Measurements from ENCODE around the gene DNMBP.
"Not testable (repeated sequence)": the region's sequence is repeated elsewhere in the genome, so short reads cannot be mapped to it uniquely, and the experiment has no call there.

DNMBP gene

DNA sequence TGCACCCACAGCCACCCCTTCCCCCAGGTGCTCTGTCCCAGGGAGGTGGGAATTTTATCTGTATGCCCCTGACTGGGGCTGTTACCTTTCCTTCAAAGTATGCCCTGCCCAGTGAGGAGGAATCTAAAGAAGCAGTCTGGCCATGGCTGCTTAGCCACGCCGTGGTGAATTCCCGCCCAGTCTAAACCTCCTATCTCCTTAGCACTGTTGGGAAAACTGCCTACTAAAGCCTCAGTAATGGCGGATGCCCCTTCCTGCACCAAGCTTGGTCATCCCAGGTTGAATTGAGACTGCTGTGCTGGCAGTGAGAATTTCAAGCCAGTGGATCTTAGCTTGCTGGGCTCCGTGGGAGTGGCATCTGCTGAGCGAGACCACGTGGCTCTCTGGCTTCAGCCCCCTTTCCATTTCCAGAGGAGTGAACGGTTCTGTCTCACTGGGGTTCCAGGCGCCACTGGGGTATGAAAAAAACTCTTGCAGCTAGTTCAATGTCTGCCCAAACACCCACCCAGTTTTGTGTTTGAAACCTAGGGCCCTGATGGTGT is 140.1 kb downstream of the DNMBP start:
- DNase-seq (ENCODE audit: low read depth, low spot score), result no peak

- not testable (repeated sequence) for DNase-seq (ENCODE audit: low read depth, low spot score)
Measured at GRCh38 chr10:99867250-99867649, 142.5 kb downstream of the DNMBP start.

DNA sequence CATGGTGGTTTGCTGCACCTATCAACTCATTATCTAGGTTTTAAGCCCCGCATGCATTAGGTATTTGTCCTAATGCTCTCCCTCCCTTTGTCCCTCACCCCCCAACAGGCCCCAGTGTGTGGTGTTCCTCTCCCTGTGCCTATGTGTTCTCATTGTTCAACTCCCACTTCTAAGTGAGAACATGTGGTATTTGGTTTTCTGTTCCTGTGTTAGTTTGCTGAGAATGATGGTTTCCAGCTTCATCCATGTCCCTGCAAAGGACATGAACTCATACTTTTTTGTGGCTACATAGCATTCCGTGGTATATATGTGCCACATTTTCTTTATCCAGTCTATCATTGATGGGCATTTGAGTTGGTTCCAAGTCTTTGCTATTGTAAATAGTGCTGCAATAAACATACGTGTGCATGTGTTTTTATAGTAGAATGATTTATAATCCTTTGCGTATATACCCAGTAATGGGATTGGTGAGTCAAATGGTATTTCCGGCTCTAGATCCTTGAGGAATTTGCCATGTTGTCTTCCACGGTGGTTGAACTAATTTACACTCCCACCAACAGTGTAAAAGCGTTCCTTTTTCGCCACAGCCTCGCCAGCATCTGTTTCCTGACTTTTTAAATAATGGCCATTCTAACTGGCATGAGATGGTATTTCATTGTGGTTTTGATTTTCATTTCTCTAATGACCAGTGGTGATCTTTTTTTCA is 146.1 kb downstream of the DNMBP start:
- not testable (repeated sequence) for DNase-seq (ENCODE audit: low read depth, low spot score)

- DNase-seq (ENCODE audit: low read depth, low spot score), result no peak
Measured at GRCh38 chr10:99860466-99860865, 149.3 kb downstream of the DNMBP start.

DNA sequence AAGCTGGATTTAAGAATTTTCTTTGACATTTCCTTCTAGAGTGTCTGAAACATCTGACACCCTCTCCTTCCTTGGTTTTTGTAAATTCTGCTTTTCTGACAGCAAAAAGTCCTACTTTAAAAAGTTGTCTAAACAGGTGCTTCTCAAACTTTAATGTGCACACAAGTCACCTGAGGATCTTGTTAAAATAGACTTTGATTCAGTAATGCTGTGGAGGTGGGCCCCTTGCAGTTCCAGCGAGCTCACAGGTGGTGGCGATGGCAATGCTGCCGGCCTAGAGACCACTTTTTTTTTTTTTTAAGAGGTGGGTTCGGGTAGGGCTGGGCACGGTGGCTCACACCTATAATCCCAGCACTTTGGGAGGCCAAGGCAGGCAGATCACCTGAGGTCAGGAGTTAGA is 150.2 kb downstream of the DNMBP start:
- DNase-seq (ENCODE audit: low read depth, low spot score), result no peak

DNA sequence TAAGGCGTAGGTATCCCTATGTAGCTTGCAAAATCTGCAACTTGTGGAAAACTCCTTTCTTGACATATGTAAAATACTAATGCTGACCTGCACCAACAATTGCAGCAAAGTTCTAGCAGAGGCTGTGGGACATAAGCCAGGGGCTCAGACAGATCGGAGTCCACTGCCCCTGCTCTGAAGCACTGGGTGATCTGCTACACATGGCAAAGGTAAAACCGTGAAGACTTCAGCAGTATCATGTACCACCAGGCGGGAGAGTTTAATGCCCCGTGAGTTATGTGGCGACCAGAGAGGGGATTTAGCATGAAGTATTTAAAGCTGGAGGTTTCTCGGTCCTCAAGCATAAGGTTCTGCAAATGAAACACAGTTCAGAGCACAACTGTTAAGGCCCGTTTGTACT is 150.9 kb downstream of the DNMBP start:
- DNase-seq (ENCODE audit: low read depth, low spot score), result no peak

DNA sequence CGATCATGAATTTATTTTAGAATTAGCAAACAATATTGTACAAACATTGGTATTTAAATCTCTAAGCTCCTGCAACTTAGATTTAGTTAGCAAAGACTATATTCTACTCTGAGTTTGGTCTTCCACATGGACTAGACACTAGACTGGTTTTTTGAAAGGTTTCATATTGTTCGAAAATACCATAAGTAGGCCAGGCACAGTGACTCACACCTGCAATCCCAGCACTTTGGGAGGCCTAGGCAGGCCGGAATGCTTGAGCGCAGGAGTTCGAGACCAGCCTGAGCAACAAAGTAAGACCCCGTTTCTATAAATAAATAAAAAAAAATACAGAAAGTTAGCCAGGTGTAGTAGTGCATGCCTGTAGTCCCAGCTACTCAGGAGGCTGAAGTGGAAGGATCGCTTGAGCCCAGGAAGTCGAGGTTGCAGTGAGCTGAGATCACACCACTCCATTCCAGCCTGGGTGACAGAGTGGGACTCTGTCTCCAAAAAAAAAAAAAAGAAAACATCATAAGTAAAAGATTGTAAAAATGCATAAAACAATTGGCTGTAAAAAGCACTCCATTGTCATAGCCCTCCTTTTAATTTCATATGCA is 154.2 kb downstream of the DNMBP start:
- DNase-seq (ENCODE audit: low read depth, low spot score), result no peak

GRCh38 chr10:99854860-99855259 is 154.9 kb downstream of the DNMBP start:
- DNase-seq (ENCODE audit: low read depth, low spot score), result no peak

DNA sequence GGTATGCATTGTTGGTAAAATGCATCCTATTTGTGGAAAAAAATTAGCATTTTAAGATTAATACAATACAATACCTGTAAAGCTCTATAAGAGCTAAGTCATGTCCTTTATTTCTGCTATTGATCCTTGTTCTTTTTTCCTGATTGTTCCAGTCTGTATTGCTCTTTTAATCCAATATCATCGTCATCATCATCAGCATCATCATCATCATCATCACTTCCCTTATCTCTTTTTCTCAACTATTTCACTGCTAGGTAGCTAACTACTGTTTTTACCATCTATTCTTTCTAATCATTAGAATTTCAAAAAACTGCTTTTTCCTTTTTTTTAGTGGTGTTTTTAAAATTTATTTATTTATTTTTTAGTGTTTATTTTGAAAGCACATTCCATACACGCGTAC is 156.1 kb downstream of the DNMBP start:
- no peak for DNase-seq (ENCODE audit: low read depth, low spot score)

DNA sequence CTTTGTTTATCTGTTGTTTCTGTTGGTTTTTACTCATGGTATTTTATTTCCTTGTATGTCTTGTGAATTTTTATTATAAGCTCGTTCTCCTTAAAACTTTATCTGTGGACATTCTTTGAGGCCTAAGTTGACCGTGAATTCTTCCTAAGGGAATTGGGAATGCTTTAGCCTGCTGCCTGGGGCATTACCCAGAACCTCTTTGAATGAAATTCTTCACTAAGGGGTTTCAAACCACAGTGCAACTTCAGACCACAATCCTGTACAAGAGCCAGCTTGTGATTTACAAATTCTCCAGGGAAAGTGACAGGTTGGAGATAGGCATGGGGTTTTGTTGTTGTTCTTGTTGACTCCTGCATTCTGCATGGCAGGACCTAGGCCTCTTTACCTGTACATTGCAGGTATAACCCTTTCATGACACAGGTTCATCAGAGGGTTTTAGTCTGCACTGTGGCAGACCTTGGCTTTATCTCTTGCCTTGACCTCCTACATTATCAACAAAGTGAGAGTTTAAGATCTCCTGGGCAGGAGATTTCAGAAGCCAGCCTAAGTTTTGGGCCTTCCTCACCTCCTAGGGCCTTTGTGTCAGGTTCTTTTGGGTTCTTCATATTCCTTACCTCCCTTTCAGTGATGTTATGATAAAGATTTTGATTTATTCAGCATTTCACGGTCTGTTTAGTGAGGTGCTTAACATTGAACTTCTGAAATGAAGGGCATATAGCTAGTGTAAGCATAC is 157.1 kb downstream of the DNMBP start:
- DNase-seq (ENCODE audit: low read depth, low spot score), result no peak

DNA sequence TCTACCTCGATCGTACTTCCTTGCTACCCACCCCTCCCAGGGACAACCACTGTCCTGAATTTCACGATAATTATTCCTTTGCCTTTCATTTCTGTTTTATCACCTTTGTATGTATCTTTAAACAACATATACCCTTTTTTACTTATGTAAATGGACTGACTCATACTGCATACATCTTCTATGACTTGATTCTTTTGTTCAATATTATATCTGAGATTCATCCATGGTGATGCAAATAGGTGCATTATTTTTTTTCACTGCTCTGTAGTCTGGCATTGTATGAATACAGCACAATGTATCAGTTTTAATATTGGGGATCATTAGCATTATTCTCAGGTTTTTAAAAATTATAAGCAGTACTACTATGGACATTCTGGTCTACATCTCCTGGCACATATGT is 157.9 kb downstream of the DNMBP start:
- DNase-seq (ENCODE audit: low read depth, low spot score), result no peak

- DNase-seq (ENCODE audit: low read depth, low spot score), result no peak
Measured at GRCh38 chr10:99850767-99851340, 158.9 kb downstream of the DNMBP start.

GRCh38 chr10:99850021-99850766 is 159.6 kb downstream of the DNMBP start:
- DNase-seq (ENCODE audit: low read depth, low spot score), result no peak

DNA sequence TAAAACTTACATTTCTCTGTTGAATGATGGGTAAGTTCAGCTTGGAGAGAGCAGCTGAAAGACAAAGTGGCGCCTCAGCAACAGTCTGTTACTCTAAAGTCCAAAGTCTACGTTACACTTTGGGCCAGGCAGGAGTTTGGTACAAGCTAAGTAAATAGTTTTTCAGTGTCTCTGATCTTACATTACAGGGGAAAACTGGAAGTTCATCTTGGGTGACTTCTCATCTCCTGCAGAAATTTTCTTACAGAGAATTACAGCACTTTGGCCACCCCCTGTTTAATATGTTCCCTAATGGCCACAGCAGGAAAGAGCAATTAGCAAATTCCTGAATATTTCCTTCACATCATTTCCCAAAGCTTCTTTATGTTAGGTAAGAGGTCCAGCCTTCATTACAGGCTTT is 160.2 kb downstream of the DNMBP start:
- no peak for DNase-seq (ENCODE audit: low read depth, low spot score)

DNA sequence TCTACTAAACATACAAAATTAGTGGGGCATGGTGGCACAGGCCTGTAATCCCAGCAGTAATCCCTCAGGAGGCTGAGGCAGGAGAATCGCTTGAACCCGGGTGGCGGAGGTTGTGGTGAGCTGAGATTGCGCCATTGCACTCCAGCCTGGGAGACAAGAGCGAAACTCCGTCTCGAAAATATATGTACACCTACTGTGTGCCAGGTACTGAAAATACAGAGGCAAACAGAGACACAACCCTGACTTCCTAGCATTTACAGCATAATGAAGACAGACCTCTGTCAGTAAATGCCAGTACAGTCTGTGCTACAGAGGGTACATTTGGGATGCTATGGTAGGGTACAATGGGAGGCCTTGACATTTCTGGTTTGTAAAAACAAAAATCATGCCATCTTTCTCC is 160.7 kb downstream of the DNMBP start:
- DNase-seq (ENCODE audit: low read depth, low spot score), result no peak

- DNase-seq (ENCODE audit: low read depth, low spot score), result peak; percentile 51
Measured at GRCh38 chr10:99845837-99846382, 163.8 kb downstream of the DNMBP start.

DNA sequence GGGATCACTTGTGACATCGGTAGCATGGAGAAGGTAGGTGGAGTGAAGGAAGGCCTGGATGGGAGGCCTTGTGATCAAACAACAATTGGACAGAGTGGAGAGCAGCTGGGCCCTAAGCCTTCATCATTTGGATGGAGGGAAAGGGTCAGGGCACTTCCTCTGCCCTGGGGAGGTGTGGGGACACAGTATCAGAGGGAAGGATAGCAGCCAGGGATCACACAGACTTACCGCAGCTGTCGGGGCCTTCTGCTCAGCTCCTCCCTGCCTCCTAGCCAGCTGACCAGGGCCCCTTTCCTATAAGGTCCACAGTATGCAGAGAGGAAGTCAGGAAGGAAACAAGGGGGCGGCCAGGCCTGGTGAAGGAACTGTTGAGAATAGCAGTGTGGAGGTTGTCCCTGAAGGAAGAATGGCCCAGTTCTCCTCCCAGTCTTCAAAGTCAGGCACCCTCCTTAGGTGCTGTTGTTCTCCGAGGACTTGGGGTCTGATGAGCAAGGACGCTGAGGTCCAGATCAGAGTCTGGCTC is 165.3 kb downstream of the DNMBP start:
- DNase-seq (ENCODE audit: low read depth, low spot score), result no peak

GRCh38 chr10:99843310-99843709 is 166.4 kb downstream of the DNMBP start:
- DNase-seq (ENCODE audit: low read depth, low spot score), result no peak

- DNase-seq (ENCODE audit: low read depth, low spot score), result no peak
Measured at GRCh38 chr10:99841746-99842145, 168.0 kb downstream of the DNMBP start.

DNA sequence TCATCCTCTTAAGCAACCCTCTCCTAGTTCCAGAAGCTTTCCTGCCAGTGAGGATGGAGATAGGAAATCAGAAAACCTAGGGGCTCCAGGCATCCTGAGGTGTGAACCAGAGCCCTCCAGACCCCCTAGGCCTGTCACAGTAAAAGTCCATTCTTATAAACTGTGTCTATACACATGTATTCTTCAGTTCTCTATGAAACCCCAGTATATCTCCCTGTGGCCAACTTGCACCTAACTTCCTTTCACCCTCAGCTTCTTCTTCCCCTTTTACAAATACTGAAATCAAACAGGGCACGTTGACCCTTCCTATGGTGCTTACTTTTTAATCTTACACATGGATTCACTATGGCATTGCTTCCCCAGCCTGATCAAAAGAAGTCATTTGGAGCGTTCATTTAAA is 168.9 kb downstream of the DNMBP start:
- DNase-seq (ENCODE audit: low read depth, low spot score), result not testable (repeated sequence)

- no peak for DNase-seq (ENCODE audit: low read depth, low spot score)
Measured at GRCh38 chr10:99836711-99837110, 173.0 kb downstream of the DNMBP start.

Measured in activated CD4-positive, CD25-positive, alpha-beta regulatory T cell treated with anti-CD3 and anti-CD28 coated beads, Interleukin-2, amount 50 U/mL, for 16 hours (primary cell).